Retina (tissue), 1 donor: Measurements from ENCODE around the gene CBFB.
A peak's percentile ranks its signal among the peaks of the same experiment; 100 is the strongest.
"Not testable (repeated sequence)": the region's sequence is repeated elsewhere in the genome, so short reads cannot be mapped to it uniquely, and the experiment has no call there.

Source experiments
- DNase-seq: peaks from one replicate; pipeline ENCODE4 v3.0.0-alpha.2; 2016

CBFB gene

GRCh38 chr16:67028696-67029253 lies at the start of gene CBFB:
Gene CBFB (plus strand): TSS chr16:67029149. CDS start chr16:67029408, 259 bp downstream.
- peak; percentile 94 for DNase-seq

- no peak for DNase-seq
Measured at GRCh38 chr16:66983033-66983432, 45.9 kb upstream of the CBFB start.

GRCh38 chr16:66984892-66985311 lies 44.0 kb upstream of the CBFB start:
- DNase-seq: no peak

- DNase-seq: no peak
Measured at GRCh38 chr16:66986559-66986958, 42.4 kb upstream of the CBFB start.

- DNase-seq: no peak
Measured at GRCh38 chr16:66988197-66988788, 40.7 kb upstream of the CBFB start, which contains the start of gene CES4A. Gene CES4A (plus strand): TSS chr16:66988589. CDS start chr16:66988773, 184 bp downstream.

- no peak for DNase-seq
Measured at GRCh38 chr16:66991545-66992077, 37.3 kb upstream of the CBFB start.

GRCh38 chr16:66993558-66993957 lies 35.4 kb upstream of the CBFB start:
- DNase-seq: not testable (repeated sequence)

GRCh38 chr16:66996324-66996982 lies 32.5 kb upstream of the CBFB start:
- no peak for DNase-seq

- DNase-seq: no peak
Measured at GRCh38 chr16:66996983-66997358, 32.0 kb upstream of the CBFB start.

GRCh38 chr16:67000384-67001351 lies 28.3 kb upstream of the CBFB start:
- DNase-seq: peak; percentile 88

GRCh38 chr16:67001726-67002125 lies 27.2 kb upstream of the CBFB start:
- no peak for DNase-seq

- no peak for DNase-seq
Measured at GRCh38 chr16:67006930-67007658, 21.9 kb upstream of the CBFB start.

- DNase-seq: no peak
Measured at GRCh38 chr16:67009158-67009557, 19.8 kb upstream of the CBFB start.

GRCh38 chr16:67011274-67011673 lies 17.7 kb upstream of the CBFB start:
- no peak for DNase-seq

- peak; percentile 68 for DNase-seq
Measured at GRCh38 chr16:67013233-67013822, 15.6 kb upstream of the CBFB start.

- DNase-seq: peak; percentile 86
Measured at GRCh38 chr16:67013823-67014633, 14.9 kb upstream of the CBFB start.

- no peak for DNase-seq
Measured at GRCh38 chr16:67014634-67015312, 14.2 kb upstream of the CBFB start.

- DNase-seq: no peak
Measured at GRCh38 chr16:67015313-67015731, 13.6 kb upstream of the CBFB start.

- DNase-seq: no peak
Measured at GRCh38 chr16:67016143-67016542, 12.8 kb upstream of the CBFB start.
